GM18526 (cell line): ENCODE data around the gene DMD.

Experiments used
- POLR2A ChIP-seq: IDR thresholded peaks from 3 replicates; pipeline ENCODE4 v1.6.1; 2011; ENCODE audit not compliant: insufficient read length; ENCODE audit errors: extremely low read depth

Gene DMD

GRCh38 chrX:31222946-31223345 lies 1988.4 kb downstream of the DMD start:
- no peak for TF ChIP-seq POLR2A

GRCh38 chrX:31219174-31219573 lies 1992.2 kb downstream of the DMD start:
- no peak for TF ChIP-seq POLR2A

GRCh38 chrX:31217084-31217483 lies 1994.3 kb downstream of the DMD start:
- no peak for TF ChIP-seq POLR2A

DNA sequence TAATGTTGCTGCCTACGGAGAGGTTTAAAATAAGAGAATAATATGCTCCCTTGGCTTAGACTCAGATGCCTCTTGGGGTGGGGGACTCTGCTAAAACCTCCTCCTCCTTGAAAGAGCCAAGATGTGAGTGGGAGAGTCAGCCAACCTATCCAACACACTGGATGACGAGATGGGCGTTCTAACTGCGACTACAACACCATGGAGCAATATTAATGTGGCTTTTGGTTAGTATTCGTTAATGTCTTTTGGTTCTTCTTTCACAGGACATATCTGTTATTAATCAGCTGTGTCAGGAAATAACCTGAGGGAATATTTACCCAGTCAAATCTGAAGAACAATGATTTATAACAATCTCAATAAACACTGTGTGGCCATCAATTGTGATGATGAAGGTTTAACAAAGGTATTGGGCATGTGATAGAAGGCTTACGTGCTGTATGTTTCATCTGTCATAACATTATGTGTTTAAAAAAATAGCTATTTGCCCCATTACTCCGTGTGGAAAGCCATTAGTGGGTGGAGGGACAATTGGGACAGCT lies 1996.0 kb downstream of the DMD start:
- TF ChIP-seq POLR2A = no peak

DNA sequence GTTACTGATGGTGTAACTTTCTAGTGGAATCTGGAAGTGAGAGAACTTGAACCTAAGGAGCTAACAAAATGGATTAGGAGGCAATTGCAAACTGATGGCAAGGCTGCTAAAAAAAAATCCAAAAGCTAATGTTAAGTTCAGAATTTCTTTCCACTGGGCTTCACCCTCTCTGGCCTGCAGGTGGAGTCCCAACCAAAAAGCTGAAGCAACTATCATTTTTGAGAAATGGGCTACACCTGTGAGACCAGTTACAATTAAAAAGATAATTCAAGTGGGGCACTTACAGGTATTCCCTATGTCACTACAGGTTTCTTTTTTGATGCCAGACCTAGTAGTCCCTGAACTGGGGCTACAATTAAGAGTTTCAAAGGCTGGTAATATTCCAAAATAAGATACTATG lies 1997.4 kb downstream of the DMD start:
- no peak for TF ChIP-seq POLR2A

DNA sequence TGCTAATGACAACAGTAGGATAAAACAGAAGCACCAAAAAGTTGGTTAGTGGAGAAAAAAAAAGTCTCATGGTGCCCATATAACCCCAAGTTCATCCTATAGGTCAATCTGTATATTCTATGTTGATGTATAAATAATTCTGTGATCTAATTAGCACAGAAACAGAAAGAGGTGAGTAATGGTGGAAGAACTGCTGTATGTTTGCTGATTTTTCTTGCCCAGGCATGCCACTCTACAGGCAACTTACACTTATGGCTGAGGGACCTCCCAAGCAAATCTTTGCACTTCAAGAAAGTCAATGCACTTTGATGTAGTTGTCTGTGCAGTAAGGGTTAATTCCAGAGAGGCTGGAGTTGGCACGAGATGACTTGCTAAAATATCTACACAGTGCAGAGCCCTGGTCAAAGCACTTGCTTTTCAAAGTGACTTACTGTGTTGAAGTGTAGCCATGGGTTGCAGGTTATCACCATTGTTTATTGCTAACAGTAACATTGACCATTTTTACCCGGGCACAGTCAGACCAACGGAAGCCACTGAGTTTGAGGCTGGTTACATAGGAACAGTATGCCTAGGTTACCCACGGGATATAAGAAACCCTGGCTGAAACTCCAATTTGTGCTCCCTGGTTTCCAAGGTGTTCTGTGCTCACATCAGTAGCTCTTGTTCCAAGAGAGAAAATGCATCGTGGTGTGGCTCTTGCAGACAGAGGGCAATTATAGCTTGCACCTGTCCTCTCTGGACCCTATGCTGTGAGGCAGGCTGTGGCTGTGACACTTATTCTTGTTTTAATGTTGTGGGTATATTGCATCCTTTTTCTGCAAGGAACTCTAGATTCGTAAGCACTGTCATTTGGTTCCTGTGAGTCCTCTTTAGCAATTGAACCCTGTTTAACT lies 1998.2 kb downstream of the DMD start:
- TF ChIP-seq POLR2A = no peak

DNA sequence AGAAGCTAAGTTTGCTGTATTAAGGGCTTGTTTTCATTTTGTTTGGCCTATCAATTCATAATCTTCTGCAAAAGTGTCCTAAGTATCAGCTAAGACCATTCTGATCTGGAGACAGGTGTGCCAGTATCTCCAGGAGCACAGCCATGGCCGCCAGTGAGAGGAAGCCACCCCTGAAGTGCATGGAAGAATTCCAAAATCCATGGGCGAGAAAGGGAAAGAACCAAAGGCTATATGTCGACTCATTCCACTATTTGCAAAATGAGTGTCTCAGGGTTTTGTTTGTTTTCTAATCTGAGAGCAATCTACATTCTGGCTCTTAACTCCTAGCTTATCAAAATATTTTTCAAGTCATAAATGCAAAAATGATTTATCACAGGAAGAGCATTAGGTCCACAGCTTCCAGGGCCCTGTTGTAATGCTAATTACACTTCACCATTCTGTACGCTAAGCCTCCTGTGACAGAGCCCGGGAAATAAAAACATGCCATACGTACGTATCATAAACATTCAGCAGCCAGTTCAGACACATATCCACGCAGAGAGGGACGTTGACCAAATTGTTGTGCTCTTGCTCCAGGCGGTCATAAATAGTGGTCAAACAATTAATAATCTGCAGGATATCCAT lies 2002.2 kb downstream of the DMD start:
- TF ChIP-seq POLR2A = no peak

DNA sequence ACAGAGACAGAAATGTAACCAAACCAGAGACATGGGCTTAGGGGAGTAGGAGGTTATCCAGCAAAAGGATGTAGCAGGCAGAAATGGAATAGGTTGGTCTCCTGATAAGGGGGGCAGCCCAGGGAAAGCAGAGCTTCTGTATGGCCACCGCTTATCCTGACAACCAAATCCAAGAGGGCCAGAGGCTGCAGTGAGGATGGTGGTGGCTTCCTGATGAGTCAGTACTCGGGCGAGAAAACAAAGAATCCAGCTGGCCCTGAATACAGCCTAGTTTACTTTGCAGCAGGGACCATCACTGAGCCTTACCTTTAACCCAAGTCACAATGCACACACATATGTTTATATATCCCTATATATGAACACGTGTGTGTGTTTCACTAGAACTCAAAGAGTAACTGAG lies 2009.8 kb downstream of the DMD start:
- TF ChIP-seq POLR2A = no peak

- no peak for TF ChIP-seq POLR2A
Measured at GRCh38 chrX:31200430-31200829, 2010.9 kb downstream of the DMD start.

GRCh38 chrX:31199840-31200114 lies 2011.6 kb downstream of the DMD start:
- TF ChIP-seq POLR2A = no peak

DNA sequence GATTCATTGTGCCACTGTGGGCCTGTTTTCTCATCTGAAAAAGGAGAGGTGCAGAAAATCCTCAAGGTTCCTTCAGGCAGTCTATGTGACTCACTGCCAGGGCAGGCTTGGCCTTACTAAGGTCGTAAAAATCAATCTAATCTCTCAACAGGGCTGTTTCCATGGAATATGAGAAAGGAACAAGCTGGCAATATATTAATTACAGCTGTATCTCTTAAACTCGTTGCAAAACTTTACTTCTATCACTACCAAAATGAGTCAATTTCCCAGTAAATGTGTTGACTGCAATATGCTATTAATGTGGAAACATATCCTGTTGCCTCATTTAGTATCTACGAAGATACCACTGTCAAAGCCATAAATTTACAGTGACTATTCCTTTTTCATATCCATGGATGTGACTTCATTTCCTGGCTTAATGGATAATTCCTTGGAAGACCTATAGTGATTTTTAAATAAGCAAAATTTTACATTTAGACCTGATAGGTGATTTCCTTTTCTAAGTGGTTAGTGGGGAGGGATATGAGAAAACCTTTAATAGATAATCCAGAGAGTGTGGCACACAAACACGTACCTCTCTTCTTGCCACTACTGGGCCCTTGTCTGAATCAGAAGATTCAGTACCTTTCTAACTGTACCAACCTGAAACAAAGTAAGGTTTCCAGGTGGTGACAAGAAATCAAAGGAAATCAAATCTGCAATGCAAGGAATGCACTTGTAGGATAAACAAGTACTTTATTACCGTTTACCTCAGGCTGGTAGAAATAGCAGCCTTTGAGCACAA lies 2012.1 kb downstream of the DMD start:
- TF ChIP-seq POLR2A = no peak

GRCh38 chrX:31190221-31190975 lies 2021.0 kb downstream of the DMD start:
- TF ChIP-seq POLR2A = no peak

DNA sequence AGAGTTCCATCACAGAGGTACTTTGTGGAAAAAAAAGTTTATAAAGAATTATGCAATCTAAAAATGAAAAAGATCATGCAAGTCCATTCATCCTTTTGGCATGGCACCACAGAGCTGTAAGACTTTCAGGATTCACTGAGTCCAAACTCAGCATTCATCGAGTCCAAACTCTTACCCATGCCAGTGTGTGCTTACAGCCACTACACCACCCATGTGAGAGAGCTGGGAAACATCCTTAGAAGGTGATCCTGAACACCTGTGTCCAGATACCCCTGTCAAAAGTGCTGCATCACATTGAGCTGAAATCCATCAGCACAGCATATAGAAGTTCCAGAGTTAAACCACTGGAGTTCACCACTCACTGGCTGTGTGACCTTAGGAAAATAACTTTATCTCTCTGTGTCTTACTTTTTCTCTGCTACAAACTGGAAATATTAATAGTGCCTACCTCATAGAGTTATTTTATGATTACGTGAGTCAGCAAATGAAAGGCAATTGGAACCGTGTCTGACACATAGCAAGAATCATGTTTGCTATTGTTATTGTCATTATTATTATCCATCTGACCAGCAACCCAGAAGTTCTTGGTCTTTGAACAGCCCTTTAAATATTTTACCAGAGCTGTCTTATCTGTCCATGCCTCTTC lies 2024.5 kb downstream of the DMD start:
- TF ChIP-seq POLR2A = no peak

DNA sequence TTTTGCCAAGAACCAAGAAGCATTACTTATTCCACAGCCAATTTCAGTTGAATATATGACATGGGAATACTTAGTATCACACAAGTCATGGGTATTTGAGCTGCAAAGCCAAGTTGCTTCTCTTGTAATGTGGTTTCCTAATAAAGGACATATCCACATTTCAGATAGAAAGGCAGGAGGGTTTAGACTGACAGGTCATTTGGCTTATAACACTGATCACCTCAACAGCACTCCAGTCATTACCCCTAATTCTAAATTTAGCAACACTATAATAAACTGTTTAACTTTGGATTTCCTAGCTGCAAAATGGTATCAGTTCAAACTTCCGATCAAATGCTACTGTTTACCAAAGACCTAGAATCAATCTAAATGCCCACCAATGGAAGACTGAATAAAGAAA lies 2025.5 kb downstream of the DMD start:
- no peak for TF ChIP-seq POLR2A
